Glutamatergic neuron (in vitro differentiated cells): ENCODE data around the gene CPM. TPM values are rescaled to one million over a fixed set of nuclear protein-coding genes. Genes with fewer than 3 reads are reported as not detected.

Experiments used
- DNase-seq: peaks from one replicate; pipeline ENCODE4 v3.0.0; 2022
- H3K27ac Mint-ChIP-seq: one replicate; pipeline ENCODE4 v1.8.0; 2020; ENCODE audit warnings: mild to moderate bottlenecking, mixed read lengths, inconsistent platforms; ENCODE audit not compliant: unreplicated experiment
- H3K27me3 Mint-ChIP-seq: one replicate; pipeline ENCODE4 v1.8.0; 2020; ENCODE audit warnings: mild to moderate bottlenecking, moderate library complexity, mixed read lengths, inconsistent platforms; ENCODE audit not compliant: unreplicated experiment
- H3K36me3 Mint-ChIP-seq: one replicate; pipeline ENCODE4 v1.8.0; 2020; ENCODE audit warnings: mild to moderate bottlenecking, mixed read lengths, inconsistent platforms; ENCODE audit not compliant: unreplicated experiment
- H3K4me1 Mint-ChIP-seq: one replicate; pipeline ENCODE4 v1.8.0; 2020; ENCODE audit warnings: mild to moderate bottlenecking, low read depth, mixed read lengths, inconsistent platforms; ENCODE audit not compliant: unreplicated experiment
- H3K4me3 Mint-ChIP-seq: one replicate; pipeline ENCODE4 v1.8.0; 2020; ENCODE audit warnings: mild to moderate bottlenecking, mixed read lengths, inconsistent platforms; ENCODE audit not compliant: unreplicated experiment
- H3K9me3 Mint-ChIP-seq: one replicate; pipeline ENCODE4 v1.8.0; 2020; ENCODE audit warnings: mild to moderate bottlenecking, moderate library complexity, mixed read lengths, inconsistent platforms; ENCODE audit not compliant: unreplicated experiment
- CTCF ChIP-seq: fragments of 200-600 bp; sonication (generic); IDR thresholded peaks from one replicate; pipeline ENCODE4 v1.5.0; 2021; ENCODE audit not compliant: partially characterized antibody, unreplicated experiment
- total RNA-seq: library from RNA; stranded (reverse); fragmentation: NEBNext Ultra II Directional; extraction: Animal tissue kit (Norgen Biotek cat#: 25700); gene quantifications from one replicate; pipeline ENCODE4 v1.2.1, GENCODE V29; 2021; ENCODE audit not compliant: unreplicated experiment

CPM gene
- total RNA-seq, 1 donor from 2014 or later, result not detected

DNA sequence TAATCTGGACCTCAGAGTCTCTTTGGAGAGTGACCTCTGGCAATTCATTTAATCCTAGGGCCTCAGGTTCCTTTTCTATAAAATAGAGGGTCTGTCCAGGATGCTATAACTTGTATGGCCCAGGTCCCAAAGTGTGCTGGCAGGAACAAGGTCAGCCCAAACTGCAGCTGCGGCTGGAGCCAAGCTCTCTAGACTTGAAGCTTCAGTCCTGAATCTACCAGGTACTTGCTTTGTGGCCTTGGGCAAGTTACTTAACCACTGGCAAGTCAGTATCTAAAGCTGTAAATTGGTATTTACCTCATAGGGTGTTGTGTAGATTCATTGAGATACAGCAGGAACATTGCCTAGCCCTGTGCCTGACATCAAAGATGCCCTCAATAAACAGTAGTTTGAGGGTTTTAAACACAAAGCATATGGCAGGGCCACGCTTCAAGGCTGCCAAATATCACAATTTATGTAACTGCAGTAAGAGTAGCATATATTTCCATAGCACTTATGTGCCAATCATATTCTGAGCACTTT lies 21.7 kb downstream of the CPM start:
- Mint-ChIP-seq H3K4me1 (no peaks in the 10 kb centered on the region), H3K9me3 (no peaks in the 10 kb centered on the region)
- TF ChIP-seq CTCF, result no peak

DNA sequence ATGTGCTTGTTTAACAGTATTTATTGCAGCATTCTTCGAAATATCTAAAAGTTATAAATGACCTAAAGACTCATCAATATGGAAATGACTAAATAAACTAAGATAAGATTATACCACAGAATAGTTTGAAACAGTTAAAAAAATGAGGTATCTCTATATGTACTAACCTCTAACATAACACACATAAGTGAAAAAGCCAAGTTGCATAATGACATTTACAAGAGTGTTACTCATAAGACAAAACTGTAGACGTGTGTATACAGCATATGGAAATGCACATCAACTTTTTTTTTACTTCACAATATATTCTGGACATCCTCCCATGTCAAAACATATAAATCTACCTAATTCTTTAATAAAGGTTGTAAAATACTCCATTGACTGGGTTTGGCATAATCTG lies 22.8 kb downstream of the CPM start:
- Mint-ChIP-seq H3K9me3 (no peaks in the 10 kb centered on the region), H3K27me3 (no peaks in the 10 kb centered on the region), H3K4me1 (no peaks in the 10 kb centered on the region), H3K27ac (no peak overlapping the region), H3K36me3 (no peaks in the 10 kb centered on the region), H3K4me3 (no peak overlapping the region)
- no peak for DNase-seq
- no peak for TF ChIP-seq CTCF

More for the DNA sequence above, 21.7 kb downstream of the CPM start:
- H3K27me3 Mint-ChIP-seq, result no peaks in the 10 kb centered on the region
- H3K27ac Mint-ChIP-seq, result no peak overlapping the region
- no peak for DNase-seq
- no peak overlapping the region for H3K4me3 Mint-ChIP-seq
- no peaks in the 10 kb centered on the region for H3K36me3 Mint-ChIP-seq

GRCh38 chr12:68908076-68908475 lies 24.9 kb downstream of the CPM start:
- TF ChIP-seq CTCF, result no peak
- H3K36me3 Mint-ChIP-seq, result no peaks in the 10 kb centered on the region

GRCh38 chr12:68905733-68906132 lies 27.2 kb downstream of the CPM start:
- Mint-ChIP-seq H3K27me3 (no peaks in the 10 kb centered on the region), H3K9me3 (no peaks in the 10 kb centered on the region), H3K4me1 (no peaks in the 10 kb centered on the region), H3K36me3 (no peaks in the 10 kb centered on the region), H3K4me3 (no peak overlapping the region), H3K27ac (no peak overlapping the region)
- no peak for DNase-seq
- TF ChIP-seq CTCF, result no peak

More at GRCh38 chr12:68908076-68908475, 24.9 kb downstream of the CPM start:
- Mint-ChIP-seq H3K4me1 (no peaks in the 10 kb centered on the region), H3K9me3 (no peaks in the 10 kb centered on the region), H3K27me3 (no peaks in the 10 kb centered on the region), H3K27ac (no peak overlapping the region), H3K4me3 (no peak overlapping the region)
- DNase-seq, result no peak

DNA sequence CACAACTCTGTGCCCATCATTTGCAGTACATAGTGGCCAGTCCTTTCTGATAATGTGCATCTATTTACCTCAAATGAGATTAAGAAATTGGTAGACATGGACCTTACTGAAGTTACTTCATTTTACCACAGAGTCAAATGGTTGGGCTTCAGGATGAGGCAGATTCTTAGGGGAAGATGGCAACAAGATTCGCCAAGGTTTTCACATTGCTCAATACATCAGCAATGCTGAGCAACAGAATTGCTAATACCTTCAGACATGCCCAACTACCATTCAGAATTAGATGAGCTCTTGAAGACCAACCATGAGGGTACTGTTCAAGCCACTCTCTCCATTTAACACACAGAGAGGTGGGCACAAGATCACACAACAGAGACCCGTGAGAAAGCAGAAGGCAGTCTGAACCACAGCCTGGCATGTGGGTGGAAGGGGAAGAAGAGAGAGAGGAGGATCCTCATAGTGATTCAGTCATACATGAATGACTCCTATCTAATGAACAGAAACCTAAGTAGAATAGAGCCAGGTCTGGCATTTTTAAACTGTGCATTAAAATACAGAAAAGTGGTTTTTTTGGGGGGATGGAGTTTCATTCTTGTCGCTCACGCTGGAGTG lies 28.5 kb downstream of the CPM start:
- no peak for DNase-seq
- Mint-ChIP-seq H3K27ac (no peak overlapping the region), H3K27me3 (no peaks in the 10 kb centered on the region), H3K4me3 (no peak overlapping the region), H3K9me3 (no peaks in the 10 kb centered on the region), H3K36me3 (no peaks in the 10 kb centered on the region), H3K4me1 (no peaks in the 10 kb centered on the region)
- no peak for TF ChIP-seq CTCF
